ENCODE data around the gene PRM3. TPM values are rescaled to one million over a fixed set of nuclear protein-coding genes. Genes with fewer than 3 reads are reported as not detected.

Gene PRM3
- total RNA-seq, 4 donors from 2014 or later: not detected

DNA sequence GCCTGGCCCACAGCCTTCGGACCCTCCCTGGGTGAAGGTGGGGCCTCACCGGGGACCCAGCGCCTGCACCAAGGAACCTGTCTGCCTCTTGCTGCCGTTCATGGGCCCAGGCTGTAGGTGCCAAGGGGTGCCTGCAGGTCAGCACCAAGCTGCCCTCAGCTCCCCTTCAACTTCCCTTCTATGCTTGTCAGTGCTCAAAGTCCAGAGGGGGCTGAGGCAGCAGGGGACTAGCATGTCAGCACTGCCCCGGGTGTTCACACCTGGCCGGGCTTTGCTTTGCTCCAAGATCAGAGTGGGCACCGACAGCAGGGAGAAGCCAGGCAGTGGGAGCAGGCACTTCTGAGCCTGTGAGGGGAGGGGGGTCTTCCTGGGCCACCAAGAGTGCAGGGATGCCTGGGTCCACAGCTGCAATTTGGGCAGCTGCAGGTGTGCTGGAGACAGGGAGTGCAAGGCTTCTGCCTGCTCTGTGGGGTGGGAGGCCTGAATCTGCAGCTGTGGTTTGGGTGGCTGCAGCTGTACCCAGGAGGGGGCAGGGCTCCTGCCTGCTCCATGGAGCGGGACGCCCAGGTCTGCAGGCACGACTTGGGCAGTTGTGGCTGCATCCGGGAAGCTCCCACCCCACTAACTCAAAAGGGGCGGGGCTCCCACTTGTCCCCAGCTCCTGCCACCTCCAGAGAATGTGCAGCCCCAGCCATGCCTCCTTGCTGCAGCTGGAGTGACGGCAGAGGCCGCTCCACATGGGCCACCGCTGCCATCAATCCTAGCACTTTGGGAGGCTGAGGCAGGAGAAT lies 35.3 kb upstream of the PRM3 start:
- DNase-seq: no peak
- intact Hi-C loops (cut with DNase I): no loop called here
- H3K36me3 ChIP-seq: no peaks in the 10 kb centered on the region
- TF ChIP-seq POLR2A (IDR thresholded peaks at IDR 0.05): no peak
- TF ChIP-seq, protein P1, sequence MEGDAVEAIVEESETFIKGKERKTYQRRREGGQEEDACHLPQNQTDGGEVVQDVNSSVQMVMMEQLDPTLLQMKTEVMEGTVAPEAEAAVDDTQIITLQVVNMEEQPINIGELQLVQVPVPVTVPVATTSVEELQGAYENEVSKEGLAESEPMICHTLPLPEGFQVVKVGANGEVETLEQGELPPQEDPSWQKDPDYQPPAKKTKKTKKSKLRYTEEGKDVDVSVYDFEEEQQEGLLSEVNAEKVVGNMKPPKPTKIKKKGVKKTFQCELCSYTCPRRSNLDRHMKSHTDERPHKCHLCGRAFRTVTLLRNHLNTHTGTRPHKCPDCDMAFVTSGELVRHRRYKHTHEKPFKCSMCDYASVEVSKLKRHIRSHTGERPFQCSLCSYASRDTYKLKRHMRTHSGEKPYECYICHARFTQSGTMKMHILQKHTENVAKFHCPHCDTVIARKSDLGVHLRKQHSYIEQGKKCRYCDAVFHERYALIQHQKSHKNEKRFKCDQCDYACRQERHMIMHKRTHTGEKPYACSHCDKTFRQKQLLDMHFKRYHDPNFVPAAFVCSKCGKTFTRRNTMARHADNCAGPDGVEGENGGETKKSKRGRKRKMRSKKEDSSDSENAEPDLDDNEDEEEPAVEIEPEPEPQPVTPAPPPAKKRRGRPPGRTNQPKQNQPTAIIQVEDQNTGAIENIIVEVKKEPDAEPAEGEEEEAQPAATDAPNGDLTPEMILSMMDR (IDR thresholded peaks at IDR 0.05): no peak
- H3K4me3 ChIP-seq: no peak overlapping the region
- H3K27ac ChIP-seq: no peak overlapping the region
- WGBS, 2 donors: 33 to 60% methylated on average over 1 to 3 of the region's 15 CpGs
- no peaks in the 10 kb centered on the region for H3K27me3 ChIP-seq
- peaks cover 0 to 22% (median 13%) of the 10 kb centered on the region in 3 donors for H3K4me1 ChIP-seq
- H3K9me3 ChIP-seq: no peaks in the 10 kb centered on the region

DNA sequence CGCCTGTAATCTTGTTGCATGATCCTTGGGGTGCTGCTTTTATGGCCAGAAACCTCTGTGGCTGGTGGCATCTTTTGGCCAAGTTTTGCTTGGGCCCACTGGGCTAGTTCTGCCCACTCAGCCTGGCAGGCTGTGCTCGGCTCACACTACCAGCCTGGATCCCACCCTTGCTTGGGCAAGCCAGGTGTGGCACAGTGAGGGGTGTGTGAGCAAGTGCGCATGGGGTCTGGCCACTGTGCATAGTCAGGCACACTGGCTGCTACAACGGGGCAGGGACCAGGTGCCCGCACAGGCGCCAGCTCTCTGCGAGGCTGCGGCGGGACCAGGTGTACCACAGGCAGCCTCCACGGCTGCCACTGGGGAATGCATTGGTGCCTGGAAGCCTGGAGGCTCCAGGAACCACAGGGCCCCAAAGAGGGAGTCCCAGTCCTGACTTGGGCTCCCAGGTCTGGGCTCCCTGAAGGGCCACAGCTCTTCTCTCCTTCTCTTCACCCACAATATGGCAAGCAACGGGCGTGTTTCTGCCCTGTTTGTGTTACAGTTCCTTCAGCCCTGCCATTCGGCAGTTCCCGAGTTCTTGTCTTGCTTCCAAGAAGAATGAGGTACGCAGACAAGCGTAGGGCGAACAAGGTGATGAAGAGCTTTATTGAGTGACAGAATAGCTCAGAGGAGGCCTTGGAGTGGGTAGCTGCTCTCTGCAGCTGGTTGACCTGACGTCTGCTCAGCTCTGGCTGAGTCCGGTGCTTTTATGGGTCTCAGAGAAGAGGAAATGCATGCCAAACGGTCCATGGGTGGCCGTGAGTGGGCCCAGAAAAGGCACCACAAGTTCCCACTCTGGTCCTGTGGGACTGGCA lies 34.4 kb upstream of the PRM3 start:
- 79 to 80% methylated on average over 12 to 15 of the region's 21 CpGs for WGBS, 2 donors
- intact Hi-C loops (cut with DNase I): no loop called here
- no peaks in the 10 kb centered on the region for H3K36me3 ChIP-seq
- peaks cover 0 to 26% (median 18%) of the 10 kb centered on the region in 3 donors for H3K4me1 ChIP-seq
- H3K4me3 ChIP-seq: no peak overlapping the region
- no peaks in the 10 kb centered on the region for H3K27me3 ChIP-seq
- no peak overlapping the region for H3K27ac ChIP-seq
- no peaks in the 10 kb centered on the region for H3K9me3 ChIP-seq
- DNase-seq: no peak
- TF ChIP-seq, protein P1 (IDR thresholded peaks at IDR 0.05): no peak
- TF ChIP-seq POLR2A (IDR thresholded peaks at IDR 0.05): no peak

DNA sequence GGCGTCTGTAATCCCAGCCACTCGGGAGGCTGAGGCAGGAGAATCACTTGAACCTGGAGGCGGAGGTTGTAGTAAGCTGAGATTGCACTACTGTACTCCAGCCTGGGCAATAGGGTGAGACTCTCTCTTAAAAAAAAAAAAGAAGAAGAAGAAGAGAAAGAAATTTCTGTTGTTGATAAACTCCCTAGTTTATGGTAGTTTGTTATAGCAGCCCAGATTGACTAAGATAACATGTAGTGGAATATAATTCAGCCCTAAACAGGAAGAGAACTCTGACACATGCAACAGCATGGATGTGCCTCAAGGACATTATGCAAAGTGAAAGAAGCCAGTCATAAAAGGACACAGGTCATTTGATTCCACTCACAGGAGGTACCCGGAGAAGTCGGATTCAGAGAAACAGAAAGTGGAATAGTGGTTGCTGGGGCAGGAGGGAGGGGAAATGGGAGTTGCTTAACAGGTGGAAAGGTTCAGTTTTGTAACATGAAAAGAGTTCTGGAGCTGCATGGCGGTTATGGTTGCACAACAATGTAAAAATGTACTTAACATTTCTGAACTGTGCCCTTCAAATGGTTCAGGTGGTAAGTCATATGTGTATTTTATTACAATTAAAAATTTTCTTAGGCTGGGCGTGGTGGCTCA lies 33.7 kb upstream of the PRM3 start:
- Histone ChIP-seq H3K9me3 (no peaks in the 10 kb centered on the region), H3K36me3 (no peaks in the 10 kb centered on the region), H3K4me1 (peaks cover 0 to 23% (median 11%) of the 10 kb centered on the region in 3 donors), H3K4me3 (no peak overlapping the region), H3K27ac (no peak overlapping the region), H3K27me3 (no peaks in the 10 kb centered on the region)
- intact Hi-C loops (cut with DNase I): no loop called here
- 52 to 63% methylated on average over 4 to 7 of the region's 7 CpGs for WGBS, 2 donors
- TF ChIP-seq, protein P1 (IDR thresholded peaks at IDR 0.05): no peak
- no peak for TF ChIP-seq POLR2A (IDR thresholded peaks at IDR 0.05)
- no peak for DNase-seq

DNA sequence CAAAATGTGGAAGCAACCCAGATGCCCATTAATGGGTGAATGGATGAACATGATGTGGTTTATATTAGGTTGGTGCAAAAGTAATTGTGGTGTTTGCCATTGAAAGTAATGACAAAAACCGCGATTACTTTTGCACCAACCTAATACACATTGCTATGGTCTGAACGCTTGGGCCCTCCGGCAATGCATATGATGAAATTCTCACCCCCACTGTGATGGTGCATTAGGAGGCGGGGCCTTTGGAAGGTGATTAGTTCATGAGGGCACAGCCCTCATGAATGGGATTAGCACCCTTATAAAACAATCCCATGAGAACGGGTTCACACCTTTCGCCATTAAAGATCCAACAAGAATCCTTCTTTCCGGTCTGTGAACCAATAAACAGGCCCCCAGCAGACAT lies 33.0 kb upstream of the PRM3 start:
- Histone ChIP-seq H3K4me1 (peaks cover 0 to 21% (median 10%) of the 10 kb centered on the region in 3 donors), H3K4me3 (no peak overlapping the region), H3K27ac (no peak overlapping the region), H3K9me3 (no peaks in the 10 kb centered on the region), H3K27me3 (no peaks in the 10 kb centered on the region), H3K36me3 (no peaks in the 10 kb centered on the region)
- TF ChIP-seq, protein P1 (IDR thresholded peaks at IDR 0.05): no peak
- TF ChIP-seq POLR2A (IDR thresholded peaks at IDR 0.05): no peak
- intact Hi-C loops (cut with DNase I): no loop called here
- no peak for DNase-seq
- WGBS, 2 donors: 91 to 93% methylated on average over 7 to 8 of the region's 8 CpGs
